Measurements from ENCODE around the gene LRMDA.

Gene LRMDA

GRCh38 chr10:76302961-76303630, 871.7 kb downstream of the LRMDA start:
- peak; percentile 5 for DNase-seq

- peak; percentile 74 for DNase-seq
Observed at GRCh38 chr10:76303682-76304316, 872.4 kb downstream of the LRMDA start.

DNA sequence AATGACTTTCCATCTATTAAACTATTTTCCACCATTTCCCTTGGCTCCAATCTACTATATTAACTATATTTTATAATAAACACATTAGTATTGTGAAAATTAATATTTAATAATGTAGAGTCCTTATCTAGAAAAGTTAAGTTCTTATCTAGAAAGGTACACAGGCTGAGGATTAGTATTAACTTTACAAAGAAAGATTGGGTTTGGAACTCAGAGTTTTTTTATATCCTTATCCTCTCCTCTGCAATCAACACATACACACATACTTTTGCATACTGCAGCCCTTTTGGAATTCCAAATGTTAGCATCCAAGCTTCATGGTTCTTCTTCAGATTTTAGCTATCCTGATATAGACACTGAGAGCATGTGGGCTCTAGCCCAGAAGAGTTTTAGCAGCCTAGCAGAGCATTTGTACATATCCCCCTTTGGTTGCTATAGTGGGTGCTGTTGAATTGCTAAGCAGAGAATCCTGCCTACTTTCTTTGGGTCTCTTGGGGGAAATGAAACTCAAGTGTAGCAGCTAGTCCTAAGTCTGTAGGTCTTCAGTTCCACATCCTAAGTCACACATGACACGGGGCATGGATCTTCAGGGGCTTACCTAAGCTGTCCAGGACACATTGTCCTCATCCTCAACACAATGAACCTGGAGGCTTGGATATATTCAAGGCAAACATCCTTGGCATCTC, 874.6 kb downstream of the LRMDA start:
- DNase-seq, result no peak

DNA sequence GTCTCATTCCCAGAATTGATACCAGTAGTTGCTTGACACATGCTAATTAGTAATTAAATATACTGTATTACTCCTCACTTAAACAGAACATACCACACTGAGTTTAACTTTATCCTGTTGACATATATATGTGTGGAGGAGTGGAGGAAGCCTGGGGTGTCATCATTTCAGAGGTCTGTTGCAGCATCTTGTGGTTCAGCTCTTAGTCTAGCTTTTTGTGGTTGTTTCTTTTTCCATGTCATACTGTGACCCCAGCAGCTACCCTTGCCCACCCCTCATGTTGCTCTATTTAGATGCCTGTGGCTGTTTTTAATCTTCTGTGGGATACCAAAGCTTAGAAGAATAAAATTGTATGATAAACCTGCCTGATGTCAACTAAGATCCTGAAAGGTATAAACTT, 875.4 kb downstream of the LRMDA start:
- DNase-seq, result no peak

DNA sequence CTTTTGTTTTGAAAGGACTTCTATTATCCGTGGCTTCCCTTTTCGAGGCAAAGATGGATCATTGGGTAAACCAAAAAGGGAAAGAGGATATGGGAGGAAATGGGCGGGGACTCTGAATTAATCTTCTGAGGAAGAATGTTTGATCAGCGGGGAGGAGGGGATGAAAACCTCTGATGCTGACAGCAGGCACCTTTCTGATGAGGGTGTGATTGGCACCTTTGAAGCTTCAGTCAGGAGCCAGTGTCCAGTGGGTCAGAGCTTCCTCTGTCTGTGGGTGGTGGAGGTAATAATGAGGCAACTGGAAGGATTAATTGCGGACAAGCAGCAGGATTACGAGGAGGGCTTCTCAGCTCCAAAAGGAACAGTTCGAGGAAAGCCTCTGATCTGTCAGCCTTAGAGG, 877.6 kb downstream of the LRMDA start:
- DNase-seq, result no peak

GRCh38 chr10:76309741-76310587, 878.5 kb downstream of the LRMDA start:
- no peak for DNase-seq

DNA sequence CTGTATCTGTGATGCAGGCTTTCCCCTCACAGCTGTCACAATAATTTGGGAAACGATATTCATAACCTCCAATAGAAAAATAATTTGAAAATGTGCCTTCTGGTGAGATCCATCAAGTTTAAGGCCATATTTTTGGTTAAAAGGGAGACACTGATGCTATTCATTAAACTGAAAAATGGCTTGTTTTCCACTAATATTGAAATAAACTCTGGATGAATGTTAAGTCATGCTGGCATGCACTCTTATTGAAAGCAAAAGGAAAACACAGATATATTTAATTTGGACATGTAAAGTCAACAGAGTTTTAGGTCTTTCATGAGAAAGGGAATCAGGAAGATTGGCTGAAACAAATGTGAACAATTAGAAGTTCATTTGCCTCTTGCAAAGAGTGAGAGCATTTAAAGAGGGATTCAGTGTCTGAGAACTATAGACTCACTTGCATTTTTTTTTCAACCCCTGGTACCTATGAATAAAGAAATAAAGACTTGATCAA, 879.2 kb downstream of the LRMDA start:
- DNase-seq, result no peak

DNA sequence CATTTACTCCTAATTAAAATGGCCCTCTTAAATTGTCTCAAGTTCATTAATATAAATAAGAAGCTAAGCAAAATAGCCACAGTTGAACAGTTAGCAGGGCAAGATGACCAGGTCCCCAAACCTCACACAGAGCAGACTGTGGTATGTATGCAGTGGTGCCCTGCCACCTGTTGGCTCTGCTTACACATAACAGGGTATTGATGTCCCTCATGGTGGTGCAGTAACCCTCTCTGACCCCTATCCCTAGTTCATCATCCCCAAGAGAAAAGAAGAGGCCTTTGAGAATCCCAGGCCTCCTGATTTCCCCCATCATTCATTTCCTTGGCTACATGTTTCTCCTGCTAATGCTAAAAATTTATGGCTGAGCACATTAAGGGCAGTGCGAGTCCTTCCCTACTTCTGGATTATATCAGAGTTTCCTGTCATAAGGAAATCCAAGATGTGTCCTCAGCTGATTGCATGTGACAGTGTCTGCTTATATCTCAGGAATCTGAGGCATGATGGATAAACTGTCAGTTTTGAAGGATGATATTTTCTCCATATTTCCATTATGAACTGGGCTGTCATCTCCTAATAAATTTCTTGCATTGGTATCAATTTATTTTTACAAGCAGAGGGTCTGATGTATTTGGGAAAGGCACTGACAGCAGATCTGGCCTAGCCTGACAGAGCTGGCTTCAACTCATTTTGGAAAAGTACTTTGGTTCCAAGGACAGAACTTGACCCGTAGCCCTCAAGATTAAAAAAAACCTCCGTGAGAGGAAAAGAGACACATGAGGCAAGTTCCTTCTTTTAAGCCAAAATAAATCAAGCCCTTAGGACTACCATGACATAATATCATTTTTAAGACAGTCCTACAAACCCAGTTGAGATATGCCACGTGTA, 880.6 kb downstream of the LRMDA start:
- peak; percentile 24 for DNase-seq

- DNase-seq, result no peak
Observed at GRCh38 chr10:76315240-76315639, 883.8 kb downstream of the LRMDA start.

- no peak for DNase-seq
Observed at GRCh38 chr10:76316234-76316633, 884.8 kb downstream of the LRMDA start.

- no peak for DNase-seq
Observed at GRCh38 chr10:76317078-76317477, 885.7 kb downstream of the LRMDA start.

- DNase-seq, result no peak
Observed at GRCh38 chr10:76318211-76318610, 886.8 kb downstream of the LRMDA start.

GRCh38 chr10:76319661-76320060, 888.2 kb downstream of the LRMDA start:
- DNase-seq, result no peak

GRCh38 chr10:76324283-76324682, 892.9 kb downstream of the LRMDA start:
- no peak for DNase-seq

GRCh38 chr10:76327441-76327840, 896.0 kb downstream of the LRMDA start:
- no peak for DNase-seq

GRCh38 chr10:76328348-76328747, 896.9 kb downstream of the LRMDA start:
- DNase-seq, result no peak

DNA sequence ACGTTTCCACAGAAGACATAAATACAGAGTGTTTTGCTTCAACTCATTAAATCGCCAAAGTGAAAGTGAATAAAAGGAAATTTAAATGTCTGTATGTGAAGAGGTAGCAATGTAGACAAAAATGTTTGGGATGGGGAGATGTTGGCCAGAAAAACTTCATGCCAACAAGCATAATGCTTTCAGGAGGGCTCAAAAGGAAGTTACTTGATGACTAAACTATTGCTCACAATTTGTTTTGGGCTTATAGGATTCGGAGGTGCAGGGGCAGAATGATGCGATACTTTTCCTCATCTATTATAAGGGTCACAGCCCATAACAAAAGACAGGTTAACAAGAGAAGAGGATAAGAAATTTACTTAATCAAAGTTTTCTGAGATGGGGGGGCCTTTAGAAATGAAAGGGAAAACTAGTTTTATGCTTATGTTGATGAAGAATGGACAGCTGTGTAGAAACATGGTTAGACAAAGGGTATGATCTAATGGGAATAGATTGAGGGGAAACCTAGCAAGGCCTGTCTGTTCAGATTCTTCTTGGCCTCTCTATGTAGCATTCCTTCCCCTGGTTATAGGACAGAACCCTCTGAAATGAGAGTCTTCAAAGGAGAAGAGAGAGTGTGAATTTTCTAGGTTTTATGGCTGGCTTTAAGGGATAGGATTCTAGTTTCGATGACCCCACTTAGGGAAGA, 898.6 kb downstream of the LRMDA start:
- DNase-seq, result no peak

DNA sequence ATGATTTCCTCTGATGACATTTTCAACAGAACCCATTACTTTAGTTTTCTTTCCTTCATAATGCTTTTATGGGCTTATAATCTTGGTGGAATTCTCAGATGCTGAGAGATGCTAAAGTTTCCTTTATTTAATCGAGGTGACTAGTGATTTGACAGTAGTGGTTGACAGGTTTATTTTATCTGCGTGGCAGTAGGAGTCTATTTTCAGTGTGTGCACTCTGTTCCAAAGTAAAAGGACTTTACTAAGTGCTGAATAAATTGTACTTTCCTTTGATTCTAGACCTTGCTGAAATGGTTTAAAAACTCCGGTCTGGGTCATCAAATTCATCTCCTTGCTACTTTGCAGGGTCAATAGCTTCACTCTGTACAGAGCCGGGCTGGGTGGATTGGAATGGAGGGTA, 900.3 kb downstream of the LRMDA start:
- no peak for DNase-seq

GRCh38 chr10:76333326-76333725, 901.9 kb downstream of the LRMDA start:
- no peak for DNase-seq

DNA sequence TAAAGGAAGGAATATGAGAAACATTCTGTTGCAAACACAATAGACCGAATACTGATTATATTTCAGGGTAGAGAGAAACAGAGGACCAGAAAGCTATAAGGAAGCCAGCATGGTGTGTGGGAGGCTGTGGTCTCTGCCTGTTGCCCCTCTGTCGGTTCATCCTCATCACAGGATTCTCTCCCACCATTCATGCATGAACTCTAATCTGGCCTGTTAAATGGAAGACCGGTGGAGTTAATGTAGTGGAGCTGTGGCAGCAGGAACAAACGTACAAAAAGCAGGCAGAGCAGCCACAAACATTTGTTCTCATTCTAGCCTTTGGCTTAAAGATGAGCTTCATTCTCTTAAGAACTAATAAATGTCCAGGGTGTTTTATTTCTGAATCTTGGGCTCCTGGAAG, 902.4 kb downstream of the LRMDA start:
- DNase-seq, result no peak

GRCh38 chr10:76334255-76334654, 902.8 kb downstream of the LRMDA start:
- DNase-seq, result no peak
